HL-60/S4 treated with phorbol 12-myristate 13-acetate at 8.2 ng/mL for 4 days and 3 days (cell line): ENCODE results near the gene DEPDC5.

ENCODE experiments used
- in situ Hi-C: fragments of 300-500 bp; cut with MboI; formaldehyde crosslinking; loops from 2 replicates; pipeline ENCODE4 v1.15.0; 2022; ENCODE audit warnings: low sequenced_read_pairs

DEPDC5 gene

DNA sequence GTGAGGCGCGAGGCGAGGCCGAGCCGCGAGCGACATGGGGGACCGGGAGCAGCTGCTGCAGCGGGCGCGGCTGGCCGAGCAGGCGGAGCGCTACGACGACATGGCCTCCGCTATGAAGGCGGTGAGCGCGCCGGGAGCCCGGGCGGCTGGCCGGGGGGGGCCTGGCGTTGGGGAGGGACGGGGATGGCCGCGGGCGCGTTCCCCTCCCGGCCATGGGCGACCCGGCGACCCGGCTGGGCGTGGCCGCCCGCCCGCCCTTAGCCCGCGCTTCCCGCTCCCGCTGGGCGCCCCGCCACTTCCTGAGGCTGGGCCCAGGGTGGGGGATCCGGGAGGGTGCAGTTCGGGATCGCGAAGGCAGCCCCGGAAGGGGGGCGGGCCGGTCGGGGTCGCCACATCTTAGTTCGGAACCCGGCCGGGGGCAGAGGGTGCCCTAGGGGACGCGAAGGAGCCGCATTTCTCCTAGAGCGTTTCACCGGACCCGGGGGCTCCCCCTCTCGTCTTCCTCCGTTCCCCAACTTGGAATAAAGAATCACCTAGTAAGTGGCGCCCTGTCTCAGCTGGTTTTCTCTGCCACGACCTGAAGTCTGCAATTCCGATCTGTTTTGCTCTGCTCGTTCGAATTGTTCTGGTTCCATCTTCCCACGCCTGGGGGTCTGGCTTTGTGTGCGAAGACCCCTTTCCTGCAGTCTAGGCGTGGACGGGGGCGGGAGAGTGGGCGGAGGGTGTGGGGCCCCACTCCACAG is 191.1 kb downstream of the DEPDC5 start:
- in situ Hi-C loops = no loop called here

DNA sequence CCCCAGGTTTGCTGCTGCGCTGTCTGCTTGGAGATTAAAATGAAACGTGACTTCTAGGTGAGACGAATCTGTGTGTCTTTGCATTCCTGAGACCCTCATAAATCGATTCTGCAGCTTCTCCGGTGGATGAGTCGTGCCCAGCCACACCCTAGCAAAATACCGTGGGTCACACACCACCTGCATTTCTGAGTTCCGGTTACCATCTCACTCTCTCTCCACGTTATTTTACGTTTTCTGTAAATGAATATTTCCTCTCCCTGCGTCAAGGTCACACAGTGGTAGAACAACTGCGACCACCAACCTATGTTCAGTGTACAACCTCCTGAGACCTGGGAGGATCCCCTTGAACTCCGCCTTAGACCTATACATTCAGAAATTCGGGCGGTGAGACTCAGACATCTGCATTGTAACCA is 191.6 kb downstream of the DEPDC5 start:
- in situ Hi-C loops = no loop called here

DNA sequence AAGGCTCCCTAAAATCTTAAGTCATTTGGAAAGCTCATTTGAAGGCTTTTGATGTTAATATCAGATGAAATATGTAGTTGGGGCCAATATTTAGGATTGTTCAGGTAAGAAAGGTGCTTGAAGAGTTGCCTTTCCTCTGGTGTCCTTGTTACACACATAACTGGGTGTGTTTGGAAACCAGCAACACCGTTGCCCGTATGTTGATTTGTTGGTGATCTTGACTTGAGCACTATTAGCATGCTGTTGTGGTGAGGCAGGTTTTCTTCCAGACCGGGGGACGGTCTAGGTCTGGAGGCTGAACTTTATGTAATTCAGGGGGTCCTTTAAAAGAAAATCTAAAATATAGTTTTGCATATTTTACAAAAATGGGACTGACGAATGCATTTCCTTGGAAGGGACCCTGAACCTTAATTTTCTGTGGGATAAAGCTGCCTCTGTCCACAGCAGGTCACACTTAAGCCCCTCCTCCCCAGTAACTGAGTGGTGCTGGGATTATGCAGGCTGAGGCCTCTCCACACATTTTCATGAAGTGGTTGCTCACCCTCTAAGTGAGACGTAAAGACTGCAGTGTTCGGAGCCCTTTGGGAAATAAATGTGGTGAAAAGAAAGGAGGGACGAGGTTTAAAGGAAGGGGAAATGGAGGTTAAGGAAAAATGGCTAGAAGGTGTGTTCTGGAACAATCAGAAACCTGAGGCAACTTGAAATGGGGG is 192.3 kb downstream of the DEPDC5 start:
- in situ Hi-C loops = no loop called here

- in situ Hi-C loops = no loop called here
These were observed 193.5 kb downstream of the DEPDC5 start for GRCh38 chr22:31947296-31947695.

- in situ Hi-C loops = no loop called here
These were observed 194.2 kb downstream of the DEPDC5 start for GRCh38 chr22:31948002-31948401.

DNA sequence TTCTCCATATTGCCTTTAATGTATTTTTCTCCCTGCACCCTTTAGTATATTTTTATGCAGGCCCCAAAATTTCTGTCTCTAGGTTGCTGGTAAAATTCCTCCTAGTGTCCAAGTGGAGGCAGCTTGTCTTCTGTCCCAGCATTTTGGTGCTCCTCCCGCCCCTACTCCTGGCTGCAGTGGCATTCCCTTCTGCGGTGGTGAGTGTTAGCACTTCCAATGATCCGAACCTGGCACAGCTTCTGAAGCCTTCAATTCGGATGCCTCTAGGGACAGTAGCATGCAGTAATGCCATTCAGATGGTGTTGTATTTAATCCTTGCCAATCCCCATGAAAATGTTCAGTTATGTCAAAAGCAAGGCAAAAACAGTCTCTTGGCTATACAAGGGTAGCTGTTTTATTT is 196.4 kb downstream of the DEPDC5 start:
- in situ Hi-C loops = no loop called here

- in situ Hi-C loops = no loop called here
These were observed 197.6 kb downstream of the DEPDC5 start for GRCh38 chr22:31951194-31952093.

- in situ Hi-C loops = no loop called here
These were observed 198.2 kb downstream of the DEPDC5 start for GRCh38 chr22:31952094-31952401.

DNA sequence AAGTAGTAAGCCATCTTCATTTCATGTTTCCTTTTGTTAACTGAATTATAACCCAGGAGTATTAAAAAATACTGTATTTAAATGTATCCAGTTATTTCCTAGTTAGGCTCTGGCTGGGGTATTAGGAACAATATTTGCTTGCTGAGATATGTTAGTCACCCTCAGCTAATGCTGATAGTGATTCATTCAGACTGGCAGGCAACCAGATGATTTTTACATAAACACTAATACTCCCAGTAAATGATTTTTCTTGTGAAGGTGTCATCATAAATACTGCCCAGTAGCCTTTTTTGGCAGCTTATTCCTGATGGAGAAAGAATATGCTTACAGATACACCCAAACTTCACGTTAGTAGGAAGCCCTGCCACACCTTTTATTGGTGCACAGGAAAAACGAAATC is 198.7 kb downstream of the DEPDC5 start:
- in situ Hi-C loops = no loop called here

GRCh38 chr22:31953261-31953660 is 199.4 kb downstream of the DEPDC5 start:
- in situ Hi-C loops = no loop called here

DNA sequence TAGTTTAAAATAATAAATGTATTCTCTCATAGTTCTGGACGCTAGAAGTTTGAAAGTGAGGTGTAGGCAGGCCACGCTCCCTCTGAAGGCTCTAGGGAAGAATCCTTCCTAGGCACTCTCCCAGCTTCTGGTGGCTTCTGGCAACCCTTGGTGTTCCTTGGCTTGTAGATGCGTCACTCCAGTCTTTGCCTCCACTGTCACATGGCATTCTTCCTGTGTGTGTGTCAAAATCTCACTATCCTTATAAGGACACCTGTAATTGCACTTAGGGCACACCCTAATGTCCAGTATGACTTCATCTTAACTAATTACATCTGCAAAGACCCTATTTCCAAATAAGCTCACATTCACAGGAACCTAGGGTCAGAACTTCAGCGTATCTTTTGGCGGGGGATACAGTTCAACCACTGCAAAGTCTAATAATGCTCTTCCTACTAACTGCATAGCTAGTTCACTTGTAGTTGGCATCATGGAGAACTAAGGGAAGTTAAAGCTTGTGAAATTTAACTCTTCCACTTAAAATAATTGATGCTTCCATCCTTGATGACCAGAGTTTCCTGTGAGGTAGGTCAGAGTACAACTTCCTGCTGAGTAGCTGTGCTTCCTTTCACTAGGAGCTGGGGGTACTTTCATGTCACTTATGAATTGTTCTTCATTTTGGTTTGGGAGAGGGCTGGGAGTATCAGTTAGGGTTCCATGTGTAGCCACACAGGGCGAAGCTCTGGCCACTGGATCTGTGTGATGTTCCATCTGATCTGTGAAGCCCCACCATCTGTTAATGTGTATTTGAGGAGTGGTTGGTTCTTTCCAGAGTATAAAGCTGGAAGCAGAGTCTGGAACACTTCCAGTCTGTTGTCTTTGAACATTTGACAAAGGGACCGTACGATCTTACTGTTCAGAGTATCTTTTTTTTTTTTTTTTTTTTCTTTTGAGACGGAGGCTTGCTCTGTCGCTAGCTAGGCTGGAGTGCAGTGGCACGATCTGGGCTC is 201.0 kb downstream of the DEPDC5 start:
- in situ Hi-C loops = no loop called here

DNA sequence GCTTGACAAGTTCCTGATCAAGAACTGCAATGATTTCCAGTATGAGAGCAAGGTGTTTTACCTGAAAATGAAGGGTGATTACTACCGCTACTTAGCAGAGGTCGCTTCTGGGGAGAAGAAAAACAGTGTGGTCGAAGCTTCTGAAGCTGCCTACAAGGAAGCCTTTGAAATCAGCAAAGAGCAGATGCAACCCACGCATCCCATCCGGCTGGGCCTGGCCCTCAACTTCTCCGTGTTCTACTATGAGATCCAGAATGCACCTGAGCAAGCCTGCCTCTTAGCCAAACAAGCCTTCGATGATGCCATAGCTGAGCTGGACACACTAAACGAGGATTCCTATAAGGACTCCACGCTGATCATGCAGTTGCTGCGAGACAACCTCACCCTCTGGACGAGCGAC is 202.5 kb downstream of the DEPDC5 start:
- in situ Hi-C loops = no loop called here
